Large intestine (tissue), 3 donors: Measurements from ENCODE around the gene DYNLRB1. TPM values are rescaled to one million over a fixed set of nuclear protein-coding genes. Genes with fewer than 3 reads are reported as not detected.

ENCODE experiments used
- DNase-seq, 2 donors: peaks; one replicate each; pipeline versions ENCODE4 v3.0.0 to v3.0.0-alpha.2; 2013
- H3K27ac ChIP-seq: one replicate; pipeline ENCODE4 v1.5.1; 2013; ENCODE audit warnings: low read length
- H3K27me3 ChIP-seq: 2 replicates; pipeline ENCODE4 v1.6.1; 2013; ENCODE audit warnings: low read length; ENCODE audit not compliant: control insufficient read depth, insufficient read depth
- H3K36me3 ChIP-seq: 2 replicates; pipeline ENCODE4 v1.6.1; 2013; ENCODE audit warnings: low read length; ENCODE audit not compliant: control insufficient read depth, insufficient read depth
- H3K4me1 ChIP-seq: one replicate; pipeline ENCODE4 v1.6.1; 2013; ENCODE audit warnings: low read length; ENCODE audit not compliant: control insufficient read depth, insufficient read depth
- H3K4me3 ChIP-seq: one replicate; pipeline ENCODE4 v1.5.1; 2013; ENCODE audit warnings: low read length
- H3K9me3 ChIP-seq: one replicate; pipeline ENCODE4 v1.6.1; 2013; ENCODE audit warnings: mild to moderate bottlenecking, low read depth, low read length, moderate library complexity; ENCODE audit not compliant: control insufficient read depth
- WGBS: methylation state at CpG from one replicate; pipeline ENCODE4 v1.1.5; 2013; ENCODE audit warnings: low lambda C conversion rate; ENCODE audit not compliant: insufficient coverage; 5-methylcytosine and 5-hydroxymethylcytosine counted together
- polyA plus RNA-seq: library from polyadenylated mRNA; unstranded; fragments of 120-200 nt; gene quantifications from one replicate; pipeline ENCODE4 v1.2.1, GENCODE V29; 2013

Gene DYNLRB1
- polyA plus RNA-seq, 1 donor: 164 TPM

DNA sequence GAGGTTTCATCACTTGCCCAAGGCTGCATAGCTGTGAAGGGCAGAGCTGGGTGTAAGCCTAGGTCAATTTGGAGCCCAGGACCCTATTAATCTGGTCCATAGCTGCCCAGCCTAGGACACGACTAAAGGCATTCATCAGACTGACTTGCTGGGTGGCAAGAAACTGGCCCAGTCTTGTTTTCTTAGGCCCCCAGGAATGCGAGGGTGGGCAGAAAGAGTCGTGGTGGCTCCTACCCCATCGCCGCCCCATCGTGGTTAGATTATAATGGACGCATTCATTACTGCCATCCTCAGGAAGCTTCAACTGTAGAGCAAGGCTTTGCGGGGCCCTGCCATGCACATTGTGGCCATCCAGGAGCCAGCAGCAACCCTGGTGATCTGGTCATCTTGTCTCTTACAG, 16.1 kb downstream of the DYNLRB1 start:
- Histone ChIP-seq H3K9me3 (no peaks in the 10 kb centered on the region), H3K27me3 (no peaks in the 10 kb centered on the region), H3K36me3 (peaks cover 83% of the 10 kb centered on the region), H3K4me1 (no peaks in the 10 kb centered on the region), H3K4me3 (no peak overlapping the region), H3K27ac (no peak overlapping the region)
- no peak for DNase-seq
- no CpG with 5 or more reads among the region's 8 CpGs for WGBS

DNA sequence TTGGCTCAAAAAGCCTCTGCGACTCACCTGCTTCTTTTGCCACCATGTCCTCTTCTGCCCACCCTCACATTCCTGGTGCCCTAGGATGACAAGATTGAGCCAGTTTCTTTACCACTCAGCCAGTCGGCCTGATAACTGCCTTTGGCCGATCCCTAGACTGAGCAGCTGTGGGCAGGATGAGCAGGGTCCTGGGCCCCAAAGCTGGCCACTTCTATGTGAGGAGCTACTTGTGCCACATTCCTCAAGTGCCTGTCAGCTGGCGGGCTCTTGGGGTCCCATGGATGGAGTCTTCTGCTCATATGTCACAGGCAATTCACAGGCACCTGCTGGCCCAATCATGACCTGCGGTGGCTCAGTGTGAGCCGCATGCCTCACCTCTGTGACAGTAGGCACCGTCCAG, 16.5 kb downstream of the DYNLRB1 start:
- Histone ChIP-seq H3K4me3 (no peak overlapping the region), H3K4me1 (no peaks in the 10 kb centered on the region), H3K9me3 (no peaks in the 10 kb centered on the region), H3K27ac (no peak overlapping the region), H3K27me3 (no peaks in the 10 kb centered on the region), H3K36me3 (peaks cover 83% of the 10 kb centered on the region)
- DNase-seq: no peak
- WGBS: no CpG with 5 or more reads among the region's 7 CpGs

DNA sequence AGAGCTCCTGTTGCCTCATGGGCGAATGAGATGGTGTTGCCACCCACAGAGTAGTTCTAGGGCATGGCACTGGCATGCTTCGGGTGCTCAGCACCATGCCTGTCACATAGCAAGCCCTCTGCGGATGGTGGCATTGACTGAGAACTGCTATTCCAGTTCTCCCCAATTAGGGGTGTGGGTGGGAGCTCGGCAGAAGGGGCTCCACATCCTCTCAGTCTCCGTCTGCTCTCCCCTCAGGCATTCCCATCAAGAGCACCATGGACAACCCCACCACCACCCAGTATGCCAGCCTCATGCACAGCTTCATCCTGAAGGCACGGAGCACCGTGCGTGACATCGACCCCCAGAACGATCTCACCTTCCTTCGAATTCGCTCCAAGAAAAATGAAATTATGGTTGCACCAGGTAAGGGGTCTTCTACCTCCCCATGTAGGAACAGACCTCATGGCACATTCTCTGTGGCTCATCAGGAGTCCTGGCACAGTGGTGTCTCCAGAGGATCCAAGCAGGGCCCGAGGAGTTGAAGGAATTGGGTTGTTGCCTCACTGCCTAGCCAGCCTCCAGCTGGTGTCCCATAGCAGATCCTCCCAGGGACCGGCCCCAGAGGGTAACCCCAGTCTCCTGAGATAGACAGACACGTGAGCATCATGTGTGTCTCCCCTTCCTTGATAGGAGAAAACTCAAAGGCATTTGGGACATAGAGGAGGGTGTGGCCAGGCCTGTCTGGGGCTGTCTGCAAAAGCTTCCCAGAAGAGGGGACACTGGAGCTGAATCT, 18.4 kb downstream of the DYNLRB1 start:
- H3K9me3 ChIP-seq: no peaks in the 10 kb centered on the region
- H3K4me1 ChIP-seq: no peaks in the 10 kb centered on the region
- no peak for DNase-seq
- H3K27me3 ChIP-seq: no peaks in the 10 kb centered on the region
- no peak overlapping the region for H3K4me3 ChIP-seq
- no CpG with 5 or more reads among the region's 15 CpGs for WGBS
- H3K36me3 ChIP-seq: peaks cover 82% of the 10 kb centered on the region
- H3K27ac ChIP-seq: no peak overlapping the region

DNA sequence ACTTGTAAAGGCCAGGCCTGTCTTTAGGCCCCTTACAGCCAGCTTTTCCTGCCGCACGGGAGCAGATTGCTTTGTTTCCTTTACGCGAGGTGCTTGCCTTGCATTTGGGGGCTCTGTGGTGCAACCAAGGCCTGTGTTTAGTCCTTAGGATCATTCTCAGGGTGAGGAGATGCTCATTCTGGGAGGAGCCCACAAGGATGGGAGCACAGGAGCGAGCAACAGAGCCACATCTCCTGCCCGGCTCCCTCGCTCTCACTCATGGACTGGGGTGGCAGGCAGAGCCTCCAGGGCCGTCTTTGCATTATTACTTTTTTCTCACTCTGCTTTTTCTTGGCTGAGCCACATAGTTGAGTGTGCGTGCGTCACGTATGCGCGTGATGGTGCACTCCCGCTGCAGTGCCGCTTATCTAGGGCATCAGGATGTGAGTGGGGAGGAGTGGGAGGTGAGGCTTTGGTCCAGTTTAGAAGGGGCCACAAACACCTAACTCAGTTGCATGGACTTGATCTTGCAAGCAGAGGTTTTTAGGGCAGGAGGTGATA, 19.1 kb downstream of the DYNLRB1 start:
- Histone ChIP-seq H3K27ac (no peak overlapping the region), H3K36me3 (peaks cover 81% of the 10 kb centered on the region), H3K4me3 (no peak overlapping the region), H3K9me3 (no peaks in the 10 kb centered on the region), H3K27me3 (no peaks in the 10 kb centered on the region), H3K4me1 (no peaks in the 10 kb centered on the region)
- no peak for DNase-seq
- WGBS: no CpG with 5 or more reads among the region's 15 CpGs

DNA sequence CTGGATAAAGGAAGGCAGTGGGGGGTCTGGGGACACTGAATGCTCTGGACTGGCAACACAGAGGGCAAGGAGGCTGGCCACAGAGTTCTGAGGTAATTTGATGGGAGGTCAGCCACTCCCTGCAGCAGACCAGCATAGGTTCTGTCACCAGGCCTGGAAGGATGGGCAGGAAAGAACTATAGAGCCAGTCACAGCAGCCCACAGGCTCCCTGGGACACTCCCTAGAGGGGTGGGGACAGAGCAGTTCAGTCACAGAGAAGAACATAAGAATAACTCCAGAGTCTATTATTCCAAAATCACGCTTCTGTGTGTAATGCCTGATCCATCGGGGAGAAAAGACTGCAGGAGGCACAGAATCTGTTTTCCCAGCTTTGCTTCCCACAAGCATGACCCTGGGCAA, 19.6 kb downstream of the DYNLRB1 start:
- Histone ChIP-seq H3K36me3 (peaks cover 81% of the 10 kb centered on the region), H3K4me3 (no peak overlapping the region), H3K4me1 (no peaks in the 10 kb centered on the region), H3K27me3 (no peaks in the 10 kb centered on the region), H3K27ac (no peak overlapping the region), H3K9me3 (no peaks in the 10 kb centered on the region)
- no peak for DNase-seq
- no CpG with 5 or more reads among the region's 2 CpGs for WGBS

DNA sequence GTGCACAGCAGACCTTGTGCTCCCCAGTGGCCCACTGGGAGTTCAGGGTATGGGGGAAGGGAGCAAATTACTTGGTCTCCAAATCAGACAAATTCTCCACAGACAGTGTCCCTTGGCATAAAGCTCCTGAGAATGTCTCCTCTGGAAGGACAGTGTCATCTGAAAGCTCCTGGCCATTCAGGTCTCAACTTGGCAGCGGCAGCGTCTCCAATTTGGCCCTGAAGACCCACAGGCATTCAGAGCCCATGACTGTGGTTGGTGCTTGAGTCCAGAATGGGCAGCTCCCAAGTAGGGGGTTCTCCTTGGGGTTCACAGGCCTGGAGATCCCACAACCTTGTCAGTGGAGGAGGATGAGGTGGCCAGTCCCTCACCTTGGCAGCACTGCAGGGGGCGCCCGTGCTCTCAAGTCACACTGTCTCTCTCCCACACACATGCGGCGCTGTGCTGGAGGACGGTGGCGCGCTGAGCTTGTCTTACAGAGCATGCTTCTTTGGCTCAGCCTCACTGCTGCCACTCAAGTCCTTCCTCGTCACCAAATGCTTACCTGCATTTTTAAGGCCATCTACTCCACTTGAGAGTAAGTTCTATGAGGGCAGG, 20.7 kb downstream of the DYNLRB1 start:
- peak in 1 of 2 donors; percentile 29 for DNase-seq
- WGBS: no CpG with 5 or more reads among the region's 10 CpGs
- Histone ChIP-seq H3K27me3 (no peaks in the 10 kb centered on the region), H3K9me3 (no peaks in the 10 kb centered on the region), H3K27ac (no peak overlapping the region), H3K4me3 (no peak overlapping the region), H3K36me3 (peaks cover 81% of the 10 kb centered on the region), H3K4me1 (no peaks in the 10 kb centered on the region)

DNA sequence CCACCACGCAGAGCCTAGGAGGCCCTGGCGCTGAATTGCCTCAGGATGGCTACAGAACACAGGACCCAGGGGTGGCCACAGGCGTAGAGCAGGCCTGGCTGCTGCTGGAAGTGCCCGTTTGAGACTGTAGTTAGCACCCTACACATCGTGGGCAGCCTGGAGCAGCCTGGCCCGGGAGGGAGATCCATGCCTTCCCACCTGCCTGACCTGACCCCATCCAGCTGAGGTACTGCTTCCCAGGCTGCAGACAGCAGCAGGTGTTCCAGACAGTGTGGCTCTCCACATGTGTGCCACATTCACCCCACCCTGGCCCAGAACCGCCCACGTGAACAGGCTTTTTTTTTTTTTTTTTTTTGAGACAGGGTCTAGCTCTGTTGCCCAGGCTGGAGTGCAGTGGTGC, 21.4 kb downstream of the DYNLRB1 start:
- no peak overlapping the region for H3K27ac ChIP-seq
- DNase-seq: no peak
- no peaks in the 10 kb centered on the region for H3K27me3 ChIP-seq
- no peaks in the 10 kb centered on the region for H3K4me1 ChIP-seq
- H3K4me3 ChIP-seq: no peak overlapping the region
- no CpG with 5 or more reads among the region's 8 CpGs for WGBS
- H3K9me3 ChIP-seq: no peaks in the 10 kb centered on the region
- peaks cover 79% of the 10 kb centered on the region for H3K36me3 ChIP-seq

DNA sequence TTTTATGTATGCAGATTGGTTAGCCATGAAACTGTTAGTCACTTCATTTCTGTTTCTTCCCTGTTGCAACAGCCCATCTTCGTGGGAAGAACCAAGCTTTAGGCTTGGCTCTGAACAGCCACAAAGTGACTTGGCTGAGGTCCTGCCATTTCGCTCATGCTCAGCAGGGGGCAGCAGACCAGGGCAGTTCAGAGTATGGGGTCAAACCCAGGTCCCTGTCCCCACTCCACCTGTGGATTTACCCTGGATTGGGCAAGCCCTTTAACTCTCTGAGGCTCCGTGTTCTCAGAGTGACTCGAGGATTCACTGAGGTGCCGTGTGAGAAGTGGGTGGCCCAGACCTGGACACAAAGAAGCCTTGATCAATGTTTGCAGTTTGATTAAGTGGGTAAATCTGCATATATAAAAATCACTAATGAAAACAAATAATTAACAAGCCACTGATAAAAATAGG, 22.5 kb downstream of the DYNLRB1 start:
- Histone ChIP-seq H3K4me1 (peaks cover 4% of the 10 kb centered on the region), H3K27me3 (no peaks in the 10 kb centered on the region), H3K9me3 (no peaks in the 10 kb centered on the region), H3K36me3 (peaks cover 73% of the 10 kb centered on the region), H3K4me3 (no peak overlapping the region), H3K27ac (no peak overlapping the region)
- no CpG with 5 or more reads among the region's 5 CpGs for WGBS
- peak in 1 of 2 donors; percentile 25 for DNase-seq

DNA sequence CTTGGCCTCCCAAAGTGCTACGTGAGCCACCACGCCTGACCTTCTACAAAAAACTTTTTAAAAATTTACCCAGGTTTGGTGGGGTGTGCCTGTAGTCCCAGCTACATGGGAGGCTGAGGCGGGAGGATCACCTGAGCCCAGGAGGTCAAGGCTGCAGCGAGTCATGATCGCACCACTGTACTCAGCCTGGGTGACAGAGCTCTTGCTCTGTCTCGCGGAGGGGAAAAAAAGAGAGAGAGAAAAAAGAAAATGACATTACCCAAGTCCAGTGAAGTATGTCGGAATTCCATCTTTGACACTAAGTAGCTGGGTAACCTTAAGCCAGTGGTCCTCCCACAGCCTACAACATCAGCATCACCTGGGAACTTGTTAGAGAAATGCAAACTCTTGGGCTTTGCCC, 23.5 kb downstream of the DYNLRB1 start:
- peaks cover 66% of the 10 kb centered on the region for H3K36me3 ChIP-seq
- no peaks in the 10 kb centered on the region for H3K9me3 ChIP-seq
- H3K27me3 ChIP-seq: no peaks in the 10 kb centered on the region
- no peak for DNase-seq
- H3K4me1 ChIP-seq: peaks cover 11% of the 10 kb centered on the region
- no peak overlapping the region for H3K4me3 ChIP-seq
- no CpG with 5 or more reads among the region's 8 CpGs for WGBS
- no peak overlapping the region for H3K27ac ChIP-seq

DNA sequence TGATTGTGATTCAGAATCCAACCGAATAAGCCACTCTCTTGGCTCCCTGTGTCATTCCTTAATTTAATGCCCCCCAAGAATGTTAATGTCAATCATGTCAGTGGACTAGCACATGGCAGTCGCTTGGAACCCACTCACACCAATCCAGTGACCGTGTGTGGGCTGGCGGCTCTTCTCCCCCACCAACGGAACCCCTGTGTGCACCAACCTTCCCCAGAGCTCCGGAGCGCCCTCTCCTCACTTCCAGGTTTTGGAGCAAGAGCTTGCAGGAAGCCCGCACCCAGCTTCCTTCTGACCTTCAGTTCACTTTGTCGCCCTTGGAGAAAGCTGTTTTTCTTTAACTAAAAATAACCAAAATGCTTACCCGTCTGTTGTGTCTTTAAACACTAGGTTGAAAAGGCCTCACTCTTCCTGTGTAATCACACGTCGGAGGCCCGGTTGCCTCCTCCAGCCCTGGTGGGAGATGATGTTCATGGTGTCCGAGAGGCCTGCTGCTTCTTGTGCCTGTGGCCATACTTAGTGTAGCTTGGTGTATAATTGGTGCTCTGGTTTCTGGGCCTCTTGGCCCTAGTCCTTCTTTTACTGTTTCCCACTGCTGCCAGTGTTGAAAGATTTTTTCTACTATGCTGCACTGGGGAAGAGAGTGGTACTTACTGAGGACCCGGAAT, 24.5 kb downstream of the DYNLRB1 start:
- no peak overlapping the region for H3K4me3 ChIP-seq
- peaks cover 56% of the 10 kb centered on the region for H3K36me3 ChIP-seq
- 100% methylated on average over 1 of the region's 15 CpGs for WGBS
- H3K27me3 ChIP-seq: no peaks in the 10 kb centered on the region
- no peak for DNase-seq
- no peak overlapping the region for H3K27ac ChIP-seq
- no peaks in the 10 kb centered on the region for H3K9me3 ChIP-seq
- peaks cover 11% of the 10 kb centered on the region for H3K4me1 ChIP-seq
